Spinal cord (tissue), 10 donors: ENCODE measurements around the gene SPHKAP. TPM values are rescaled to one million over a fixed set of nuclear protein-coding genes. Genes with fewer than 3 reads are reported as not detected.
"Not testable (repeated sequence)": the region's sequence is repeated elsewhere in the genome, so short reads cannot be mapped to it uniquely, and the experiment has no call there.

Source experiments
- DNase-seq, 6 donors: peaks; one replicate each; pipeline versions ENCODE4 v3.0.0 to v3.0.0-alpha.2; 2013 to 2015; ENCODE audit warnings: low spot score in 6 of 6, low read depth in 4 of 6
- H3K27ac ChIP-seq: one replicate; pipeline ENCODE4 v1.5.1; 2013; ENCODE audit warnings: low read depth, low read length, control low read depth
- H3K27me3 ChIP-seq: one replicate; pipeline ENCODE4 v1.6.1; 2013; ENCODE audit warnings: low read length; ENCODE audit not compliant: control insufficient read depth, insufficient read depth
- H3K36me3 ChIP-seq: one replicate; pipeline ENCODE4 v1.6.1; 2013; ENCODE audit warnings: low read length; ENCODE audit not compliant: control insufficient read depth, insufficient read depth
- H3K4me1 ChIP-seq: one replicate; pipeline ENCODE4 v1.6.1; 2013; ENCODE audit warnings: low read length; ENCODE audit not compliant: control insufficient read depth, insufficient read depth
- H3K4me3 ChIP-seq: one replicate; pipeline ENCODE4 v1.5.1; 2013; ENCODE audit warnings: low read depth, low read length, control low read depth
- H3K9me3 ChIP-seq: one replicate; pipeline ENCODE4 v1.6.1; 2013; ENCODE audit warnings: low read length; ENCODE audit not compliant: control insufficient read depth, insufficient read depth
- WGBS: methylation state at CpG from one replicate; pipeline ENCODE4 v1.1.5; 2013; ENCODE audit warnings: missing lambda C conversion rate; ENCODE audit not compliant: insufficient coverage; 5-methylcytosine and 5-hydroxymethylcytosine counted together
- polyA plus RNA-seq, 2 donors: library from polyadenylated mRNA; unstranded; fragments of 120-200 nt; gene quantifications; one replicate each; pipeline ENCODE4 v1.2.1, GENCODE V29; 2013; ENCODE audit not compliant: insufficient read length in 2 of 2
- total RNA-seq, 2 donors: library from RNA; depleted of rRNA in 1 of 2; stranded (reverse); fragments of 120-200 nt in 1 of 2; fragments of >200 nt in 1 of 2; gene quantifications; one replicate each; pipeline versions ENCODE4 v1.2.3 to v1.2.4, GENCODE V29; 2013 to 2014
- donor health status: healthy.

Gene SPHKAP
- total and polyA plus RNA-seq, 4 donors, result 6.9 to 33.7 (median 10.0) TPM

DNA sequence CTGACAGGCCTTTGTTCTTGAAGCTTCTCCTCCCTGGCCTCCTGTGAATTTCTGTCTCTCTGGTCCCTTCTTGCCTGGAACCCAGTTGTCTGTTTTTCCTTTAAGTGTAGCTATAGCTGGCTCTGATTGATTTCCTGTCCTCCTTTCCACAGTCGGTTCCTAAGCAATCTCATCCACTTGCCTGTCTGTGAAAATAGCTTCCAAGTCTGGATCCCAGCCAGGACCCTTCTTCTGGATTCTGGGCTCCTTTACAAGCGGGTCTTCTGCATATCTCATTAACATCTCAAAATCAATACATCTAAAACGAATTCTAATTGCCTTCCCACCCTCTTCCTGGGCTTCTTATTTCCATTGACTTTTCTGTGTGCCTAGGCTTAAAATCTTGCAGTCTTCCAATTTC is 185.1 kb downstream of the SPHKAP start:
- no peaks in the 10 kb centered on the region for H3K9me3 ChIP-seq
- no peaks in the 10 kb centered on the region for H3K4me1 ChIP-seq
- no peaks in the 10 kb centered on the region for H3K36me3 ChIP-seq
- H3K27ac ChIP-seq, result no peak overlapping the region
- no peak overlapping the region for H3K4me3 ChIP-seq
- H3K27me3 ChIP-seq, result no peaks in the 10 kb centered on the region
- 24% methylated on average over 3 of the region's 3 CpGs for WGBS
- peak in 2 of 6 donors; percentile 51 to 71 for DNase-seq

DNA sequence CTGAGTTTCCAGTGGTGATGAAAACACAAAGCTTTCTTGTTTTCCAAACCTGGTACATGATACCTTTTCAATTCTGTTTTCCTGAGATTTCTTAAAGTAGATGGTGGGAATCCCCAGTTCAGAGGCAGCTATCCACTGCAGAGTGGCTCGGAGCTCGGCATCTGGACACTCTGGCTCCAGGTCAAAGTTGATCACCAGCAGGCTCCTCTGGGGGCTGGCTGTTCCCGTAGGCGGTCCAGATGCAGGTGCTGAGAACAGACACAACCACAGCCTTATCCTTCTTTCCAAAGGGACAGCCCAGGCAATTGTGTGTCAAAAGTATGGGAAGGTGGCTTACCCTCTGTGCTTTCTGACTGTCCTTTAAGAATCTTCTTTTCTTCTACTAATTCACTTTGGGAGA is 190.6 kb downstream of the SPHKAP start:
- DNase-seq, result no peak
- WGBS, result 80% methylated on average over 1 of the region's 4 CpGs
- Histone ChIP-seq H3K9me3 (no peaks in the 10 kb centered on the region), H3K4me3 (no peak overlapping the region), H3K4me1 (no peaks in the 10 kb centered on the region), H3K27ac (no peak overlapping the region), H3K27me3 (no peaks in the 10 kb centered on the region), H3K36me3 (no peaks in the 10 kb centered on the region)

DNA sequence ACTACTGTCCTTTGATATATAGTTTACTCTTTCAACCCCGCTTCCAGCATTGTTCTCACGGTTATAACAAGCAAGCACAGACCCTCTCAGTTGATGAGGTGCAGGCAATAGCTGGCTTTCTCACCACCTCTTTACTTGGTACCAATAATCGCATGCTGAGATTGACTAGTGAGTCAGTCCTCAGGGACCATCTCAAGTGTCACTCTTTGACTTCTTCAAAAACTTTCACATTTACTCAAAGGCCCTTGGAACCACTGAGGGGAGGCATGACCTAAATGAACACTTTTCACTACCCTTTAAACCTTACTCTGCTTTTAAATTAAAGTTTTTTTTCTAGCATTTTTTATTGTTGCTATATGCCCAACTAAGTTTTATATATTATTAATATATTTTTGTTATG is 208.2 kb downstream of the SPHKAP start:
- WGBS, result 72% methylated on average over 3 of the region's 3 CpGs
- Histone ChIP-seq H3K27ac (no peak overlapping the region), H3K9me3 (no peaks in the 10 kb centered on the region), H3K4me1 (no peaks in the 10 kb centered on the region), H3K4me3 (no peak overlapping the region), H3K36me3 (no peaks in the 10 kb centered on the region), H3K27me3 (no peaks in the 10 kb centered on the region)
- DNase-seq, result no peak

DNA sequence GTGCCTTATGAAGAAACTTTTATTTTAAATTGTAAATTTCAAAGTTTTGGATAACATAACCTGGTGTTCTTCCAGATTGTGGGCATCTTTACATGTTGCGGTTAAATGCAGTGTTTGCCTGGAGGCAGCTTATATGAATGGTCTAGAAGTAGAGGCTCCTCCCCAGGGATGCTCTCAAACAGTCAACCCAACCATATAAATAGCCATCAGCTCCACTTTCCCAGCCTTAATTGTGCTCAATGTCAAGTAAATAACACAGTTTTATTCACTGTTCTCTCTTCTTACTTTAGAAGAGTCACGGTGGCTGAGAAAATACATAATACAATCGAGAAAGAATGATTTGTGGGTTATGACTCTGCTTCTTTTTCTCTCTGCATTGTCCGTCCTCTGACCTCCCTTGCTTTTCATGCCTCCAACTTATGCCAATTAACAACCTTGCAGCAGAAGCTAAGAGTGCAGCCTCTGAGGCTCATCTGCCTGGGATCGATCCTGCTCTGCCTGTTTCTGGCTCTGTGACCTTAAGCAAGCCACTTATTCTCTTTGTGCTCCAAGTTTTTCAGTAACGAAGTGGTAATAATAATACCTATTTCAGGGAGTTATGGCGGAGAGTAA is 209.8 kb downstream of the SPHKAP start:
- no peaks in the 10 kb centered on the region for H3K9me3 ChIP-seq
- no peaks in the 10 kb centered on the region for H3K4me1 ChIP-seq
- no peaks in the 10 kb centered on the region for H3K36me3 ChIP-seq
- H3K27ac ChIP-seq, result no peak overlapping the region
- WGBS, result 100% methylated on average over 1 of the region's 7 CpGs
- no peak overlapping the region for H3K4me3 ChIP-seq
- DNase-seq, result peak in 1 of 6 donors; percentile 29
- H3K27me3 ChIP-seq, result no peaks in the 10 kb centered on the region

DNA sequence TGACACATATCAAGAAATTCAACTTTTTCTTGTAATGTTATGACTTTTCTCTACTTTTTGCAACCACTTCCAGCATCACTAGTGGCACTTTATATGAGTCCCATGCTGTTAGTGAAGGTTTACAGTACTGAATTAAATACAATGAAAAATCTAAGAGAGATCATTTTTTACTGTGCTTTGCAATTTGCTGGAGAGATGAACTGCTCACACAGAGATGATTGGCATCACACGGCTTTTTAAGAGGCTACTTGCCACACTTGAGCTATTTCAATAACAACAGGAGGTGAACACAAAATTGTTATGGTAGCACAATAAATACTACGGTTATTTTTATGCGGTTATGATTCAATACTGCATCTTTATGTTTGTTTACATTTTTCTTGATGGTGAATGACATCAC is 221.2 kb downstream of the SPHKAP start:
- H3K36me3 ChIP-seq, result no peaks in the 10 kb centered on the region
- H3K4me1 ChIP-seq, result no peaks in the 10 kb centered on the region
- no peak overlapping the region for H3K27ac ChIP-seq
- no peaks in the 10 kb centered on the region for H3K27me3 ChIP-seq
- H3K9me3 ChIP-seq, result no peaks in the 10 kb centered on the region
- no CpG with 5 or more reads among the region's 3 CpGs for WGBS
- no peak overlapping the region for H3K4me3 ChIP-seq
- peak in 1 of 6 donors; percentile 61 for DNase-seq

DNA sequence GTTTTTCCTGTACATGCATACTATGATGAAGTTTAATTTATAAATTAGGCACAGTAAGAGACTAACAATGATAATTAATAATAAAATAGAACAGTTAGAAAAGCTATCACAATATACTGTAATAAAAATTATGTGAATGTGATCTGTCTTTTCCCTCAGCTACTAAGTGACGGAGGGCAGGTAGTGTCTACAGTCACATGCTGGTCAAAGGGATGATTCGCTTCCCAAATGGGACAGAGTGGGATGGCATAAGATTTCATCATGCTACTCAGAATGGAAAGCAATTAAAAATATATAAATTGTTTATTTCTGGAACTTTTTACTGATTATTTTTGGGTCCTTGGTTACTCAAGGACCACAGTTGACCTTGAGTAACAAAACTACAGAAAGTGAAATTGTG is 238.5 kb downstream of the SPHKAP start:
- H3K9me3 ChIP-seq, result no peaks in the 10 kb centered on the region
- H3K4me1 ChIP-seq, result no peaks in the 10 kb centered on the region
- DNase-seq, result no peak
- H3K27ac ChIP-seq, result no peak overlapping the region
- no peaks in the 10 kb centered on the region for H3K27me3 ChIP-seq
- H3K36me3 ChIP-seq, result no peaks in the 10 kb centered on the region
- WGBS, result no CpG with 5 or more reads among the region's 2 CpGs
- no peak overlapping the region for H3K4me3 ChIP-seq

DNA sequence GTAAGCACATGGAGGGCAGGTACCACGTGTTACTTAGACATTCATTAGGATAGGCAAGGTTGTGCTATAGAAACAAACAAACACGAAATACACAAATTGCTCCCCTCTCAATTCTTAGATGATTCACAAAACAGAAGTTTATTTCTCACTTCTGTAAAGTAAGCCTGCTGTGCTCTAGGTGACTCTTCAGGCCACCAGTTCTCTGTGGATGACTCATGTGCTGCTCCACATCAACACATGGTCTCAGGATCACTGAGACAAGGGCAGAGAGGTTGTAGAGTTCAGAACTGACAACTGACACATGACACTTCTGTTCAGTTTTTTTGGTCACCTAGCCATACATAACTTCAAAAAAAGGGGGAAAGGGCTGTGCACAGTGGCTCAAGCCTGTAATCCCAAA is 239.5 kb downstream of the SPHKAP start:
- 67% methylated on average over 1 of the region's 2 CpGs for WGBS

DNA sequence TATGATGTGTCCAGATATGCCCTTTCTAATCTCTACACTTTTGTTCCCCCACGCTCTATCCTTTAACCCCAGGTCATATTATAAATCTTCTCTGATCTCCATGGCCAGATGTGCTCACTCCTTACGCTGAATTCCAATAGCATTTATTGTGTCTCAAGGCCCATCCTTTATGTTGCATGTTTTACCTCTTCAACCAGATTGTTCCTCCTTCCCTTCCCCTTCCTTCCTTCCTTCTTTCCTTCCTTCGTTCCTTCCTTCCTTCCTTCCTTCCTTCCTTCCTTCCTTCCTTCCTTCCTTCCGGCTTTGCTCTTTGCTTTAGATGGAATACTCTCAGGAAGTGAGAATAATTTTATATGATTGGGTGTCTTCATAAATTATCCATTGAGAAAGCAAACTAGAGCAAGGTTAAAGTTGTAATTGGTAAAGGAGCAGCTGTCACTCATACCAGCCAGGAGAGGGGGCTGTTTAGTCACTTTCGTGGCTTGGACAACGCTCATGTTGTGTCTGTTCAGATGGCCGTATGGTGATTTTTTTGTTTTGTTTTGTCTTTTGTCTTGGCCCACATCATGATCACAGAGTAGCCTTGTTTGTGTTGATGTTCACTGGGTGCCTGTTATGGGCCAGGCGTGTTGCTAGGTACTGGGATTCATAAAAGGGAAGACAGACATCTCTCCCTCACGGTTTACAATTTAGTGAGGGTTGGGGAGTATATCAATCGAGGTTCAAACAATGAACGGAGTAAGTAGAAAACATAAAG is 242.0 kb downstream of the SPHKAP start:
- Histone ChIP-seq H3K9me3 (no peaks in the 10 kb centered on the region), H3K27ac (no peak overlapping the region), H3K4me1 (no peaks in the 10 kb centered on the region), H3K36me3 (no peaks in the 10 kb centered on the region), H3K4me3 (no peak overlapping the region), H3K27me3 (no peaks in the 10 kb centered on the region)
- peak in 4 of 6 donors; percentile 26 to 78 (median 48) for DNase-seq
- WGBS, result 43% methylated on average over 6 of the region's 11 CpGs

More for the DNA sequence above, 239.5 kb downstream of the SPHKAP start:
- H3K9me3 ChIP-seq, result no peaks in the 10 kb centered on the region
- no peaks in the 10 kb centered on the region for H3K4me1 ChIP-seq
- DNase-seq, result no peak
- H3K4me3 ChIP-seq, result no peak overlapping the region
- H3K27me3 ChIP-seq, result no peaks in the 10 kb centered on the region
- H3K27ac ChIP-seq, result no peak overlapping the region
- H3K36me3 ChIP-seq, result no peaks in the 10 kb centered on the region

DNA sequence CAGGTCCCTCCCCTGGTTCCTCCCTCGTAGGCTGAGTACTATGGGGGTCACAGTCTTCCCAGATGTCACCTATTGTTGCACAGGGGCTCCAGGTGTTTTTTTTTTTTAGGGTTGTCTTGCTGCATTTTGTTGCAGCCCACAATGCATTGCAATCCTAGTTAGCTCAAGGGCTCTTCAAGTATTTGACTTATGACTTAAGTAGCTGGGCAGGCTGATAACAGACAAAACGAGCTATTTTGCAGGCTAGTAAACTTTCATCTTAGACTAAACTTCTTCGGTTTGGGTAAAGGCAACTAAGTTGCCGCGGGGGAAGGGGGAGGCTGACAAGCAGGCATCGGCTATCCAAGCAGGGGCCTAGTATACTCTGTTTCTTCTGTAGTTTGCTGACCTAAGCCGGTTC is 245.2 kb downstream of the SPHKAP start:
- H3K9me3 ChIP-seq, DNase-seq, H3K36me3 ChIP-seq, H3K27ac ChIP-seq, H3K4me3 ChIP-seq, H3K4me1 ChIP-seq, H3K27me3 ChIP-seq: not testable (repeated sequence)
- 91% methylated on average over 4 of the region's 7 CpGs for WGBS

DNA sequence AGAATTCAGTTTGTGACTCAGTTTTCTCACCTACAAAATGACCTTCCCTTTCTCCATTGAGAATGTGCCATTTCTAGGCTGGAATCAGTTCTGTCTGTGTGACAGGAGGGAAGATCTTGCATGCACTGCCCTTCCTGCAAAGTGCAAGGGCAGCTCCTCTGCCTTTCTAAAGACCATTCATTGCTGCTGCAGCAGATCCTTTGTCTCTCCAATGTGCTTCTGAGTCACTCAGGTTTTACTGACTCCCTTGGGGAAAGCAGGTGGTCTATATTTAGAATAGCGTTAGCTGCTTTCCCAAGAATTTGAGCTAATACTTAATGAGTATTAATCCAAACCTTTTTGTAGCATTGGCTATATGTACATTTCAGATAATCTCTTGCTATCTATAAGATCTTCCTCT is 247.6 kb downstream of the SPHKAP start:
- Histone ChIP-seq H3K9me3 (no peaks in the 10 kb centered on the region), H3K36me3 (no peaks in the 10 kb centered on the region), H3K4me3 (no peak overlapping the region), H3K4me1 (no peaks in the 10 kb centered on the region), H3K27ac (no peak overlapping the region), H3K27me3 (no peaks in the 10 kb centered on the region)
- WGBS, result no CpG with 5 or more reads among the region's 1 CpG
- DNase-seq, result peak in 1 of 6 donors; percentile 13
